ENCODE data around the gene OPHN1.

The OPHN1 gene

DNA sequence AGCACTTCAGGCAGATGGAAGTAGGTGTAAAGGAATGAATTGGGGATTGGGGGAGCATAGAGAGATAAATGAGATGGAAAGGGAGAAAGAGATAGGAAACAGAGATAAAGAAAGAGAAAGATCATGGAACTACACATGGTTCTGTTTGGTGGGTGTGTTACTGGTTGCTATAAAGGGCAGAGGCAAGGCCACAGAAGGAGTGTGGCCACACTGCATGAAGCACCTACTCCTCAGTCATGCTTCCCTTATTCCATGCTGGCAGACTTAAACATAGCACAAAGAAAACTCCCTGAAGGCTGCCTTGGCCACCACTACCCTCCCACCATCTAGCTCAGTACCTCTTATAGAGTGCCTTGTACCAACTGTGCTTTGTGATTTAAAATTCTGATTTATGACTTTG, 56.9 kb downstream of the OPHN1 start:
- TF ChIP-seq, protein P1, sequence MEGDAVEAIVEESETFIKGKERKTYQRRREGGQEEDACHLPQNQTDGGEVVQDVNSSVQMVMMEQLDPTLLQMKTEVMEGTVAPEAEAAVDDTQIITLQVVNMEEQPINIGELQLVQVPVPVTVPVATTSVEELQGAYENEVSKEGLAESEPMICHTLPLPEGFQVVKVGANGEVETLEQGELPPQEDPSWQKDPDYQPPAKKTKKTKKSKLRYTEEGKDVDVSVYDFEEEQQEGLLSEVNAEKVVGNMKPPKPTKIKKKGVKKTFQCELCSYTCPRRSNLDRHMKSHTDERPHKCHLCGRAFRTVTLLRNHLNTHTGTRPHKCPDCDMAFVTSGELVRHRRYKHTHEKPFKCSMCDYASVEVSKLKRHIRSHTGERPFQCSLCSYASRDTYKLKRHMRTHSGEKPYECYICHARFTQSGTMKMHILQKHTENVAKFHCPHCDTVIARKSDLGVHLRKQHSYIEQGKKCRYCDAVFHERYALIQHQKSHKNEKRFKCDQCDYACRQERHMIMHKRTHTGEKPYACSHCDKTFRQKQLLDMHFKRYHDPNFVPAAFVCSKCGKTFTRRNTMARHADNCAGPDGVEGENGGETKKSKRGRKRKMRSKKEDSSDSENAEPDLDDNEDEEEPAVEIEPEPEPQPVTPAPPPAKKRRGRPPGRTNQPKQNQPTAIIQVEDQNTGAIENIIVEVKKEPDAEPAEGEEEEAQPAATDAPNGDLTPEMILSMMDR (conservative IDR thresholded peaks at IDR 0.05; ENCODE audit: low read depth): no peak
- ChIA-PET CTCF (no interaction called here), POLR2A (ENCODE audit: low non-redundant PET) (no interaction called here)
- no peak overlapping the region for H3K27ac ChIP-seq
- DNase-seq (ENCODE audit: low spot score): no peak

DNA sequence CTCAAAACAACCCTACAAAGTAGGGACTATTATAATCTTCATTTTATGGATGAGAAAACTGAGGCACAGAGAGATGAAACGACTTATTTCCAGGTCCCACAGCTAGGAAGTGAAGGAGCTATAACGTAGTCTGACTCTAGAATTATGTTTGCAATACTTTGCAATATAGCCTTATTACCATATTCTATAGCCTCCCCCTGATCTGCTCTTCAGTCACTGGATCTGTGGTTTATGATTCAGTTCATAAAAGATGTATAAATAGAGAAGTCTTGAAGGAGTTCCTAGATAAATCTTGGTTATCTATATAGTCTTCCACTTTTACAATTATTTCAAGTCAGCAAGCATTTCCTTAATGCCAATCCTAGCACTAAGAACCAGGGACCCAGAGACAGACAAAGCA, 57.5 kb downstream of the OPHN1 start:
- TF ChIP-seq, protein P1 (conservative IDR thresholded peaks at IDR 0.05; ENCODE audit: low read depth): no peak
- DNase-seq (ENCODE audit: low spot score): no peak
- CTCF ChIA-PET: no interaction called here
- H3K27ac ChIP-seq: no peak overlapping the region
- POLR2A ChIA-PET (ENCODE audit: low non-redundant PET): no interaction called here

DNA sequence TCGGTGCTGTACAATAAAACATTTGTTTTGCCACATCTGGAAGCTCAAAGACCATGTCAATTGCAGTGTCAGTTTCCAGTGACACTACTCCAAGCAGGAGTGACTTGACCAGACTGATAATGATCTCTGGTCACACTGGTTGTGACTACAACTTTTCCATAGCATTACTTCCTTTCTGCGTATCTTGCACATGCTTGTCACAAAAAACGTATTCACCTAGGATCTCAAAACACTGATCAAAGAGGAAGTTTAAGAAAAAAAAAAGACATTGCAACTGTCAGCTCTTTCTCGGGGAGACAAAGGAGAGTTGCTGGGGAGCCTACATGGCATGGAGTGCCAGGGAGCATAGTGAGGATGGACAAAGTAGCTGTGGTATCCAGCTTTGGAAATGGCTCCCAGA, 60.6 kb downstream of the OPHN1 start:
- no peak for DNase-seq (ENCODE audit: low spot score)
- CTCF ChIA-PET: no interaction called here
- TF ChIP-seq, protein P1 (conservative IDR thresholded peaks at IDR 0.05; ENCODE audit: low read depth): no peak
- no peak overlapping the region for H3K27ac ChIP-seq
- POLR2A ChIA-PET (ENCODE audit: low non-redundant PET): no interaction called here

DNA sequence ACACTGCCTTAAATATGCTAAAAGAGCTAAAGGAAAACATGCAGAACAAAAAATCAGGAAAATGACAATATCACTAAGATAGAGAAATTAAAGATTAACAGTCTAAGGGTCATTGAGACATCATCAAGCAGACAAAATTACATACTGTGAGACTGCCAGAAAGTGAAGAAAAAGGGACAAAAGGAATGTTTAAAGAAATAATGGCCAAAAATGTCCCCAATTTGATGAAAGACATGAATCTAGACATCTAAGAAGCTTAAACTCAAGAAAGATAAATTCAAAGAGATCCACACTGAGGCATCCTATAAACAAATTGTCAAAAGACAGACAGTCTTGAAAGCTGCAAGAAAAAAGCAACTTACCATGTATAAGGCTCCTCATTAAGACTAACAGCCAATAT, 63.7 kb downstream of the OPHN1 start:
- ChIA-PET POLR2A (ENCODE audit: low non-redundant PET) (no interaction called here), CTCF (no interaction called here)
- DNase-seq (ENCODE audit: low spot score): no peak
- no peak overlapping the region for H3K27ac ChIP-seq
- TF ChIP-seq, protein P1 (conservative IDR thresholded peaks at IDR 0.05; ENCODE audit: low read depth): no peak

DNA sequence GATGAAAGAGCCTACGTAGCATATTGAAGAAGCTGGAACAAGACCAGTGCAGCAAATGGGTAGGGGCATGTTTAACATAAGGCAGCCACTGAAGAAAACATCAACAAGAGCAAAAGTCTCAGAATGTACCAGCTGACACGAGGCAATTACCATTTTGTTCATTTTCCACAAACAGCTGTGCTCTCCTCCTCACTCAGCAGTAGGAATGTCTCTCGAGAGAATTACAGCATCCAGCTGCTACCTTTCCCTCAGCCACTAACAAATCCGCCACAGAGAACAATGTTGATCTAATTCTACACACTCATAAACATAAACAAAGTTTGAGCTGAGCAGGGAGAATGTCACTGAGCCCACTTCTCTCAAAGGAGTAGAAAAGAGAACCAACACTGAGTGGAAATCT, 68.0 kb downstream of the OPHN1 start:
- POLR2A ChIA-PET (ENCODE audit: low non-redundant PET): no interaction called here
- CTCF ChIA-PET: interaction anchor here (0.5 kb wide), 1 partner anchor 1700 kb away, joined by 3 read pairs; no protein-coding TSS in a partner anchor
- H3K27ac ChIP-seq: no peak overlapping the region
- TF ChIP-seq, protein P1 (conservative IDR thresholded peaks at IDR 0.05; ENCODE audit: low read depth): no peak
- DNase-seq (ENCODE audit: low spot score): no peak

DNA sequence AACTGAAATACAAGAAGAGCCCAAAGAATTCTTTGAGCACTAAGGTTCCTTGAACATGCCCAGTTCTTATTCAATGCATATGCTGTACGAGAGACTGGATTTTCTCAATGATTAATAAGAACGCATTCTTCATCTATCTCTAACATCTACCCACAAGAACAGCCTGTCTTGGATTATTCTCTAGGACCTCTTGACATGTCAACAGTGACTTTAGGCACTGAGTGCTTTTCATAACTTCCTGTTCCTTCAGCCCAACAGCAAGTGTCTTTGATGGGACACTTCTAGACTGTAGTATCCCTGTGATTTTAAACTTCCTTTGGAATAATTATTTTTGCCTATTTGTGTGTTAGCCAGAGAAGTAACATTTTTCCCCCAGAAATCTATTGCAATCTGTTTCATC, 69.3 kb downstream of the OPHN1 start:
- TF ChIP-seq, protein P1 (conservative IDR thresholded peaks at IDR 0.05; ENCODE audit: low read depth): no peak
- ChIA-PET POLR2A (ENCODE audit: low non-redundant PET) (no interaction called here), CTCF (no interaction called here)
- H3K27ac ChIP-seq: no peak overlapping the region
- no peak for DNase-seq (ENCODE audit: low spot score)

DNA sequence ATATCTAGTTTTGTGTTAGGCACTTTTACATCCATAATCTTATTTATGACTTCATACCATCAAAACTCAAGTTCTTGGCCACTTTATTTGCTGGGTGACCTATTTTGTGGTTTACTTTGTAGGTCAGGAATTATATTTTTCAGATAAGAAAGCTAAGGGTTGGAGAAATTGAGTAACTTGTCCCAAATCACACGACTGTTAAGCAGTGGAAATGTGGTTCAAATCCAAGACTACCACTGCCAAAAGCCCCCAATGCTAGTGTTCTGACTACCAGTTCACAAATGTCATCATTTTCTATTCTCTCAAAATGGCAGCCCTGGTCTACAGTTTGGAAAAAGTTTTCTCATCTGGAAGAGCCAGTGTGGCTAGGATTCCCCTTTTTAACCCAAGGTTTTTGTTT, 74.6 kb downstream of the OPHN1 start:
- TF ChIP-seq, protein P1 (conservative IDR thresholded peaks at IDR 0.05; ENCODE audit: low read depth): no peak
- no peak for DNase-seq (ENCODE audit: low spot score)
- CTCF ChIA-PET: no interaction called here
- POLR2A ChIA-PET (ENCODE audit: low non-redundant PET): no interaction called here
- no peak overlapping the region for H3K27ac ChIP-seq

All from RWPE1 (cell line).